Activated CD4-positive, alpha-beta T cell treated with anti-CD3 and anti-CD28 coated beads, Interleukin-2, amount 10 ng/mL, durations not matched to agents 24 days and 14 days (primary cell): ENCODE measurements around the gene MAP4K2. TPM values are rescaled to one million over a fixed set of nuclear protein-coding genes. Genes with fewer than 3 reads are reported as not detected.

Experiments
- DNase-seq: peaks from one replicate; pipeline ENCODE4 v3.0.0; 2022
- H3K27ac Mint-ChIP-seq: one replicate; pipeline ENCODE4 v1.8.0; 2022; ENCODE audit warnings: mild to moderate bottlenecking, mixed read lengths
- H3K27me3 Mint-ChIP-seq: one replicate; pipeline ENCODE4 v1.8.0; 2022; ENCODE audit warnings: mixed read lengths
- H3K36me3 Mint-ChIP-seq: one replicate; pipeline ENCODE4 v1.8.0; 2022; ENCODE audit warnings: low read depth, mild to moderate bottlenecking, mixed read lengths
- H3K4me1 Mint-ChIP-seq: one replicate; pipeline ENCODE4 v1.8.0; 2021; ENCODE audit warnings: mixed read lengths
- H3K4me3 Mint-ChIP-seq: one replicate; pipeline ENCODE4 v1.8.0; 2022; ENCODE audit warnings: mild to moderate bottlenecking, moderate library complexity, mixed read lengths
- H3K9me3 Mint-ChIP-seq: one replicate; pipeline ENCODE4 v1.8.0; 2021; ENCODE audit warnings: mixed read lengths
- intact Hi-C: fragments of 100-400 bp; cut with micrococcal nuclease; formaldehyde crosslinking; loops from one replicate; pipeline ENCODE4 v1.15.1; 2023
- total RNA-seq: library from RNA; stranded (reverse); gene quantifications from 2 replicates; pipeline ENCODE4 v1.2.3, GENCODE V29; 2022

The MAP4K2 gene
- total RNA-seq, 1 donor from 2014 or later = 67.3 TPM

- intact Hi-C loops = no loop called here
- Mint-ChIP-seq H3K27me3 (no peaks in the 10 kb centered on the region), H3K4me1 (peaks cover 8% of the 10 kb centered on the region), H3K27ac (no peak overlapping the region), H3K4me3 (no peak overlapping the region), H3K9me3 (no peaks in the 10 kb centered on the region), H3K36me3 (peaks cover 49% of the 10 kb centered on the region)
- DNase-seq = no peak
These were observed 66.4 kb downstream of the MAP4K2 start for GRCh38 chr11:64736654-64737053.

GRCh38 chr11:64735725-64736259, 67.2 kb downstream of the MAP4K2 start:
- H3K27me3 Mint-ChIP-seq = no peaks in the 10 kb centered on the region
- intact Hi-C loops = no loop called here
- H3K4me1 Mint-ChIP-seq = peaks cover 5% of the 10 kb centered on the region
- no peak for DNase-seq
- no peak overlapping the region for H3K27ac Mint-ChIP-seq
- H3K9me3 Mint-ChIP-seq = no peaks in the 10 kb centered on the region
- peaks cover 50% of the 10 kb centered on the region for H3K36me3 Mint-ChIP-seq
- H3K4me3 Mint-ChIP-seq = no peak overlapping the region

Other genes starting within 250 kb of the MAP4K2 start
- gene SLC22A11, start 247.3 kb downstream of the MAP4K2 start, total RNA-seq = not detected in 2 replicates
- not detected in 2 replicates for gene SLC22A12, start 212.0 kb downstream of the MAP4K2 start, total RNA-seq
- gene NRXN2, start 80.0 kb downstream of the MAP4K2 start, total RNA-seq = 0.61 TPM in 1 of 2 replicates, not detected in the other
- gene RASGRP2, start 59.1 kb downstream of the MAP4K2 start, total RNA-seq = 13.4 and 14.5 TPM in 2 replicates
- gene PYGM, start 43.2 kb downstream of the MAP4K2 start, total RNA-seq = 2.4 and 3.1 TPM in 2 replicates
- gene SF1, start 24.7 kb downstream of the MAP4K2 start, total RNA-seq = 522 and 525 TPM in 2 replicates
- gene MEN1, start 7.3 kb upstream of the MAP4K2 start, total RNA-seq = 36.7 and 39.1 TPM in 2 replicates
- 0.05 TPM in 2 replicates for gene CDC42BPG, start 41.4 kb upstream of the MAP4K2 start, total RNA-seq
- 93.0 and 101 TPM in 2 replicates for gene EHD1, start 75.4 kb upstream of the MAP4K2 start, total RNA-seq
- 22.5 and 23.1 TPM in 2 replicates for gene ATG2A, start 114.0 kb upstream of the MAP4K2 start, total RNA-seq
- gene PPP2R5B, start 121.5 kb upstream of the MAP4K2 start, total RNA-seq = 11.4 and 16.7 TPM in 2 replicates
- gene GPHA2, start 132.7 kb upstream of the MAP4K2 start, total RNA-seq = not detected in 2 replicates
- gene MAJIN, start 168.9 kb upstream of the MAP4K2 start, total RNA-seq = 0.71 TPM in 1 of 2 replicates, not detected in the other
- 0.09 TPM in 1 of 2 replicates, not detected in the other for gene BATF2, start 193.8 kb upstream of the MAP4K2 start, total RNA-seq
- 78.8 and 87.9 TPM in 2 replicates for gene ARL2, start 210.9 kb upstream of the MAP4K2 start, total RNA-seq
- 15.9 and 17.9 TPM in 2 replicates for gene SNX15, start 224.2 kb upstream of the MAP4K2 start, total RNA-seq
- gene SAC3D1, start 238.0 kb upstream of the MAP4K2 start, total RNA-seq = 16.3 and 18.0 TPM in 2 replicates